NOMO-1 (cell line): ENCODE data around the gene NEGR1.
A peak's percentile ranks its signal among the peaks of the same experiment; 100 is the strongest.

Source experiments
- DNase-seq, 2 experiments: peaks; one replicate each; lab custom pipeline; 2025; ENCODE audit not compliant: unreplicated experiment in 2 of 2; lab: John Stamatoyannopoulos, UW

The NEGR1 gene

GRCh38 chr1:71521655-71522264, 760.6 kb downstream of the NEGR1 start:
- DNase-seq, result peak; percentile 8 to 47

GRCh38 chr1:71511505-71511904, 770.8 kb downstream of the NEGR1 start:
- DNase-seq, result no peak

- DNase-seq, result peak in 1 of 2 experiments; percentile 25
Observed at GRCh38 chr1:71510725-71511124, 771.6 kb downstream of the NEGR1 start.

GRCh38 chr1:71509051-71509595, 773.2 kb downstream of the NEGR1 start:
- no peak for DNase-seq

- DNase-seq, result peak; percentile 70 to 78
Observed at GRCh38 chr1:71502006-71502405, 780.3 kb downstream of the NEGR1 start.

- no peak for DNase-seq
Observed at GRCh38 chr1:71498542-71498941, 783.8 kb downstream of the NEGR1 start.

GRCh38 chr1:71494163-71494562, 788.2 kb downstream of the NEGR1 start:
- no peak for DNase-seq

GRCh38 chr1:71492298-71493041, 789.9 kb downstream of the NEGR1 start:
- DNase-seq, result no peak

- DNase-seq, result no peak
Observed at GRCh38 chr1:71490432-71490831, 791.9 kb downstream of the NEGR1 start.

GRCh38 chr1:71488555-71489252, 793.6 kb downstream of the NEGR1 start:
- DNase-seq, result no peak

- DNase-seq, result no peak
Observed at GRCh38 chr1:71473331-71473730, 809.0 kb downstream of the NEGR1 start.

GRCh38 chr1:71465093-71465492, 817.2 kb downstream of the NEGR1 start:
- no peak for DNase-seq

GRCh38 chr1:71464016-71464415, 818.3 kb downstream of the NEGR1 start:
- DNase-seq, result peak in 1 of 2 experiments; percentile 10

- DNase-seq, result peak; percentile 17 to 51
Observed at GRCh38 chr1:71463144-71463543, 819.2 kb downstream of the NEGR1 start.

GRCh38 chr1:71462247-71462646, 820.1 kb downstream of the NEGR1 start:
- no peak for DNase-seq

- DNase-seq, result no peak
Observed at GRCh38 chr1:71461416-71461815, 820.9 kb downstream of the NEGR1 start.

- DNase-seq, result no peak
Observed at GRCh38 chr1:71448444-71448843, 833.9 kb downstream of the NEGR1 start.

- no peak for DNase-seq
Observed at GRCh38 chr1:71438626-71439025, 843.7 kb downstream of the NEGR1 start.

GRCh38 chr1:71435951-71436350, 846.4 kb downstream of the NEGR1 start:
- no peak for DNase-seq

- DNase-seq, result no peak
Observed at GRCh38 chr1:71434240-71434639, 848.1 kb downstream of the NEGR1 start.

- no peak for DNase-seq
Observed at GRCh38 chr1:71428029-71428428, 854.3 kb downstream of the NEGR1 start.

GRCh38 chr1:71427066-71427465, 855.3 kb downstream of the NEGR1 start:
- DNase-seq, result no peak
